Measurements from ENCODE around the gene CDC25C.
A peak's percentile ranks its signal among the peaks of the same experiment; 100 is the strongest.

CDC25C gene

GRCh38 chr5:138351517-138351916, 19.9 kb upstream of the CDC25C start:
- Histone ChIP-seq H3K36me3 (ENCODE audit: insufficient read depth, low read length) (peaks cover 42% of the 10 kb centered on the region), H3K27ac (no peak overlapping the region), H3K9me3 (ENCODE audit: low read depth, low read length) (peaks cover 7% of the 10 kb centered on the region; the same call in 1 of the 2 replicates), H3K4me3 (no peak overlapping the region), H3K9ac (ENCODE audit: insufficient read length) (no peak overlapping the region)
- no peak for TF ChIP-seq EZH2 (IDR thresholded peaks at IDR 0.05)
- no peak for DNase-seq (ENCODE audit: low read depth, low spot score)

DNA sequence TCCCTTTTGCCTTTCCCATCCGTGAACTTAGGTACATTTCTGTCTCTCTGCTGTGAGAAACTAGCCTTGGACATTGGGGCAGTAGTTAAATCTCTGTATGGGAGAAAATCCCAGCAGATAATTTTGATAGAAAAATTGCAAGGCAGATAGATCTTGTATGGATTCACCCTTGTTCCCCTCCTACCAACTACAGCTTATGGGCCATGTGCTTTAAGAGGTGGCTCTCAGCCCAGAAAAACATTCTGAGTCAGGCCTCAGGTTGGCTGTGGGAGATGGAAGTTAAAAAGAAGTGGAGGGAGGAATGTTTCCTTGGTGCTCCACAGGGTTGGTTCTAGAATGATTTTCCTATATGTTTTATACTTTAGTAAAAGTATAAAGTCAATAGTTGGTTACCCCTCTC, 19.5 kb upstream of the CDC25C start:
- no peak for TF ChIP-seq FOXP2 (optimal IDR thresholded peaks at IDR 0.05; ENCODE audit: control extremely low read depth, extremely low read length, insufficient read depth)
- TF ChIP-seq EZH2 (IDR thresholded peaks at IDR 0.05), result no peak
- TF ChIP-seq POLR2AphosphoS5 (IDR thresholded peaks at IDR 0.05; ENCODE audit: borderline replicate concordance, low read depth, low read length), result no peak
- Histone ChIP-seq H3K9me3 (ENCODE audit: low read depth, low read length) (peaks cover 7% of the 10 kb centered on the region; the same call in 1 of the 2 replicates), H3K9ac (ENCODE audit: insufficient read length) (no peak overlapping the region), H3K27ac (no peak overlapping the region), H3K4me3 (no peak overlapping the region), H3K36me3 (ENCODE audit: insufficient read depth, low read length) (peaks cover 45% of the 10 kb centered on the region)
- DNase-seq (ENCODE audit: low read depth, low spot score), result no peak

- Histone ChIP-seq H3K36me3 (ENCODE audit: insufficient read depth, low read length) (peaks cover 46% of the 10 kb centered on the region), H3K4me3 (no peak overlapping the region), H3K27ac (no peak overlapping the region), H3K9ac (ENCODE audit: insufficient read length) (no peak overlapping the region), H3K9me3 (ENCODE audit: low read depth, low read length) (peaks cover 7% of the 10 kb centered on the region; the same call in 1 of the 2 replicates)
- TF ChIP-seq EZH2 (IDR thresholded peaks at IDR 0.05), result no peak
- TF ChIP-seq FOXP2 (optimal IDR thresholded peaks at IDR 0.05; ENCODE audit: control extremely low read depth, extremely low read length, insufficient read depth), result no peak
- no peak for TF ChIP-seq POLR2AphosphoS5 (IDR thresholded peaks at IDR 0.05; ENCODE audit: borderline replicate concordance, low read depth, low read length)
- no peak for DNase-seq (ENCODE audit: low read depth, low spot score)
Observed at GRCh38 chr5:138350563-138350890, 18.9 kb upstream of the CDC25C start.

DNA sequence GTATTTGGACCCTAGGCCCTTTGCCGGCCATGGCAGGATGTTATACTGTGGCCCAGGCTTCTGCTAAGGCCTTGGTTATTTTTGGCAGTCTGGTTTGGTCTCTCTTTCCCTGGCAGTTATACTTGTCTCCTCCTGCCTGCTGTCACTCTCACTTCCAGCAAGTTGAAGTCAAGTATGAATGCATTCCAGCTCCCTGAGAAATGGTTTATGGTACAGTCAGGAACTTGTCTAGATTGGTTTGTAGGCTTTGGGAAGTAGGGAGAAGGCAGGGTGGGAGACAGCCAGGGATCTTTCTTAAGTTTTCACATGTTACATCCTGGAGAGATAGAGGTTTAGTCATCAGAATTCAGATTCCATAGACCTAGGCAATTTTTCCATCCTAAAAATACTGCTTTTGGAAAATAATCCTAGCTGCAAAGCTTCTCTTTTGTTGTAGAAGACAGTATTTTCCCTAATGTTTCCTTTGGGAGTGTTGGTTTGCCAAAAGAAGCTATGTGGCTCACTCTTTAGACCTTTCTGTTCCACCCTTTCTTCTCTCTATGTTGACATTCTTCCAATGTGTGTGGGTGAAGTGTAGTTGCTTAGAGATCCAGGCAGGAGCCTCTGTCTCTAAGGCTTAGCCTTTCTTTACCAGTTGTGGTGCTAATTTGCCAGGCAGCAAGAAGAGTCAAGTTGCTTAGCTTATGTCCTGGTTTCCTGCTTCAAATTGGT, 18.4 kb upstream of the CDC25C start:
- no peak for DNase-seq (ENCODE audit: low read depth, low spot score)
- H3K9me3 ChIP-seq (ENCODE audit: low read depth, low read length), result peaks cover 7% of the 10 kb centered on the region; the same call in 1 of the 2 replicates
- H3K4me3 ChIP-seq, result no peak overlapping the region
- no peak overlapping the region for H3K9ac ChIP-seq (ENCODE audit: insufficient read length)
- no peak overlapping the region for H3K27ac ChIP-seq
- H3K36me3 ChIP-seq (ENCODE audit: insufficient read depth, low read length), result peaks cover 47% of the 10 kb centered on the region
- no peak for TF ChIP-seq POLR2AphosphoS5 (IDR thresholded peaks at IDR 0.05; ENCODE audit: borderline replicate concordance, low read depth, low read length)
- no peak for TF ChIP-seq FOXP2 (optimal IDR thresholded peaks at IDR 0.05; ENCODE audit: control extremely low read depth, extremely low read length, insufficient read depth)

DNA sequence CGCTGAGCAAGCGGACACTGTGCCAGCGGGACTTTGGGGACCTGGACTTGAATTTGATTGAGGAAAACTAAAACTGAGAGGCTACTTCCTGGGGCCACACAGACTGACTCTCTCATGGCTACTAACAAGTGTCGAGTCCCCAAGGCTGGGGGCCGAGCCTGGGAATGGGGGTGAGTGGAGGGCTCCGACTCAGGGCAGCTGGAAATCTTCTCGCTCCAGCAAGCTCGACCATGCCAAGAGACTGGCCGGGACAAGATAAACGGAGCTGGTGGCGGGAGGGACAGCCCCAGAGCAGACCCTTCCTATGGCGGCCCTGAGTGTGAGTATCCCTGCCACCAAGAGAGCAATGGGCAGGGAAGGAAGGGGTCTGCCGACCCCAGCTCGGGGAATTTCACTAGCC, 15.3 kb upstream of the CDC25C start:
- no peak for TF ChIP-seq FOXP2 (optimal IDR thresholded peaks at IDR 0.05; ENCODE audit: control extremely low read depth, extremely low read length, insufficient read depth)
- no peak for TF ChIP-seq EZH2 (IDR thresholded peaks at IDR 0.05)
- TF ChIP-seq POLR2AphosphoS5 (IDR thresholded peaks at IDR 0.05; ENCODE audit: borderline replicate concordance, low read depth, low read length), result no peak
- Histone ChIP-seq H3K9me3 (ENCODE audit: low read depth, low read length) (peaks cover 3% of the 10 kb centered on the region; the same call in 1 of the 2 replicates), H3K36me3 (ENCODE audit: insufficient read depth, low read length) (peaks cover 63% of the 10 kb centered on the region), H3K27ac (no peak overlapping the region), H3K4me3 (no peak overlapping the region), H3K9ac (ENCODE audit: insufficient read length) (no peak overlapping the region)
- DNase-seq (ENCODE audit: low read depth, low spot score), result no peak

DNA sequence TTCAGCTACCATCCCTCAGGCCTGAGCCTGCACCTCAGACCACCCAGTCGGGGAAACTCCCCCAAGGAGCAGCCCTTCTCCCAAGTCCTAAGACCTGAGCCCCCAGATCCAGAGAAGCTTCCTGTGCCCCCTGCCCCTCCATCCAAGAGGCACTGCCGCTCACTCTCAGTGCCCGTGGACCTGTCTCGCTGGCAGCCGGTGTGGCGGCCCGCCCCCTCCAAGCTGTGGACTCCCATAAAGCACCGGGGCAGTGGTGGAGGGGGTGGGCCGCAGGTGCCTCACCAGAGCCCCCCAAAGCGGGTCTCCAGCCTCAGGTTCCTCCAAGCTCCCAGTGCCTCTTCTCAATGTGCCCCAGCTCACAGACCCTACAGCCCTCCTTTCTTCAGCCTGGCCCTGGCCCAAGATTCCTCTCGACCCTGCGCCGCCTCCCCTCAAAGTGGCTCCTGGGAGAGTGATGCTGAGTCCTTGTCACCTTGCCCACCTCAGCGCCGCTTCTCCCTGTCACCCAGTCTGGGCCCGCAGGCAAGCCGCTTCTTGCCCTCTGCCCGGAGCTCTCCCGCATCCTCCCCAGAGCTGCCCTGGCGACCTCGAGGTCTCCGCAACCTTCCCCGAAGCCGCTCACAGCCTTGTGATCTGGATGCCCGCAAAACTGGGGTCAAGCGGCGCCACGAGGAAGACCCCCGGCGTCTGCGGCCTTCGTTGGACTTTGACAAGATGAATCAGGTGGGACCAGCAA, 13.5 kb upstream of the CDC25C start:
- Histone ChIP-seq H3K27ac (no peak overlapping the region), H3K9ac (ENCODE audit: insufficient read length) (no peak overlapping the region), H3K9me3 (ENCODE audit: low read depth, low read length) (no peaks in the 10 kb centered on the region), H3K36me3 (ENCODE audit: insufficient read depth, low read length) (peaks cover 68% of the 10 kb centered on the region), H3K4me3 (no peak overlapping the region)
- TF ChIP-seq EZH2 (IDR thresholded peaks at IDR 0.05), result no peak
- TF ChIP-seq FOXP2 (optimal IDR thresholded peaks at IDR 0.05; ENCODE audit: control extremely low read depth, extremely low read length, insufficient read depth), result no peak
- TF ChIP-seq POLR2AphosphoS5 (IDR thresholded peaks at IDR 0.05; ENCODE audit: borderline replicate concordance, low read depth, low read length), result no peak
- DNase-seq (ENCODE audit: low read depth, low spot score), result no peak

- peaks cover 30% of the 10 kb centered on the region; the same call in 1 of the 2 replicates for H3K36me3 ChIP-seq (ENCODE audit: insufficient read depth, low read length)
- no peak overlapping the region for H3K9ac ChIP-seq (ENCODE audit: insufficient read length)
- no peaks in the 10 kb centered on the region for H3K9me3 ChIP-seq (ENCODE audit: low read depth, low read length)
- TF ChIP-seq FOXP2 (optimal IDR thresholded peaks at IDR 0.05; ENCODE audit: control extremely low read depth, extremely low read length, insufficient read depth), result no peak
- TF ChIP-seq POLR2AphosphoS5 (IDR thresholded peaks at IDR 0.05; ENCODE audit: borderline replicate concordance, low read depth, low read length), result no peak
- TF ChIP-seq EZH2 (IDR thresholded peaks at IDR 0.05), result no peak
- DNase-seq (ENCODE audit: low read depth, low spot score), result no peak
- no peak overlapping the region for H3K27ac ChIP-seq
- no peak overlapping the region for H3K4me3 ChIP-seq
Observed at GRCh38 chr5:138340008-138340407, 8.4 kb upstream of the CDC25C start.

DNA sequence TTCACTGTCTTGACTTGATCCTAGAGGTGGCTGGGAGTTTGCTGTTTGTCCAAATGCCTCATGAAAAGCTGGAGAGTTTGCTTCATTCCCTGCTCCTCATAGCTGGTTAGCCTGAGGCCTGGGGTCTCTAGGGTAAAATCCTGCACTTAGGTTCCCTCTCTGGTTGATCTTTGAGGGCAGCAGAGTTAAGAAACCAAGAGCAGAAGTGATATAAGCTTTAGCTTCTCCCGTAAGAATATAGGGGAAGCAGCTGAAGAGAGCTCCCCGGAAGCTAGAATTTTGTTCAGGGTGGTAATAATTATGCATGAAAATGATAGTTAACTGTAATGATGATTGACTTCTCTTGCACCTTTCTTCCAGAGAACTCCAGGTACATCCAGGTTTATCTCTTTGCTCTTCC, 7.9 kb upstream of the CDC25C start:
- H3K4me3 ChIP-seq, result peak overlapping the region; percentile 87
- no peak for TF ChIP-seq EZH2 (IDR thresholded peaks at IDR 0.05)
- TF ChIP-seq FOXP2 (optimal IDR thresholded peaks at IDR 0.05; ENCODE audit: control extremely low read depth, extremely low read length, insufficient read depth), result no peak
- TF ChIP-seq POLR2AphosphoS5 (IDR thresholded peaks at IDR 0.05; ENCODE audit: borderline replicate concordance, low read depth, low read length), result no peak
- peak overlapping the region; percentile 98 for H3K9ac ChIP-seq (ENCODE audit: insufficient read length)
- H3K9me3 ChIP-seq (ENCODE audit: low read depth, low read length), result no peaks in the 10 kb centered on the region
- peaks cover 24% of the 10 kb centered on the region; the same call in 1 of the 2 replicates for H3K36me3 ChIP-seq (ENCODE audit: insufficient read depth, low read length)
- DNase-seq (ENCODE audit: low read depth, low spot score), result no peak
- H3K27ac ChIP-seq, result no peak overlapping the region; the same call in 1 of the 2 replicates

Data from SK-N-MC (cell line).